Ishikawa (cell line): ENCODE measurements around the gene METTL24.

Source experiments
- CEBPB ChIP-seq: IDR thresholded peaks from 2 replicates; pipeline ENCODE4 v1.6.1; 2012
- CREB1 ChIP-seq: IDR thresholded peaks from 2 replicates; pipeline ENCODE4 v1.6.1; 2012; ENCODE audit warnings: low read depth
- EGR1 ChIP-seq: IDR thresholded peaks from 2 replicates; pipeline ENCODE4 v1.6.1; 2012
- EP300 ChIP-seq: IDR thresholded peaks from 2 replicates; pipeline ENCODE4 v1.6.1; 2012; ENCODE audit warnings: borderline replicate concordance
- FOXM1 ChIP-seq: IDR thresholded peaks from 2 replicates; pipeline ENCODE4 v1.6.1; 2012; ENCODE audit warnings: low read depth, borderline replicate concordance
- RAD21 ChIP-seq: IDR thresholded peaks from 2 replicates; pipeline ENCODE4 v1.6.1; 2012; ENCODE audit warnings: low read depth
- TAF1 ChIP-seq: IDR thresholded peaks from 2 replicates; pipeline ENCODE4 v1.6.1; 2012; ENCODE audit warnings: low read depth, mild to moderate bottlenecking
- ZBTB7A ChIP-seq: IDR thresholded peaks from 2 replicates; pipeline ENCODE4 v1.6.1; 2012; ENCODE audit warnings: low read depth
- TF ChIP-seq, protein P1 (sequence below): IDR thresholded peaks from 2 replicates; pipeline ENCODE4 v1.6.1; 2012

DNA sequence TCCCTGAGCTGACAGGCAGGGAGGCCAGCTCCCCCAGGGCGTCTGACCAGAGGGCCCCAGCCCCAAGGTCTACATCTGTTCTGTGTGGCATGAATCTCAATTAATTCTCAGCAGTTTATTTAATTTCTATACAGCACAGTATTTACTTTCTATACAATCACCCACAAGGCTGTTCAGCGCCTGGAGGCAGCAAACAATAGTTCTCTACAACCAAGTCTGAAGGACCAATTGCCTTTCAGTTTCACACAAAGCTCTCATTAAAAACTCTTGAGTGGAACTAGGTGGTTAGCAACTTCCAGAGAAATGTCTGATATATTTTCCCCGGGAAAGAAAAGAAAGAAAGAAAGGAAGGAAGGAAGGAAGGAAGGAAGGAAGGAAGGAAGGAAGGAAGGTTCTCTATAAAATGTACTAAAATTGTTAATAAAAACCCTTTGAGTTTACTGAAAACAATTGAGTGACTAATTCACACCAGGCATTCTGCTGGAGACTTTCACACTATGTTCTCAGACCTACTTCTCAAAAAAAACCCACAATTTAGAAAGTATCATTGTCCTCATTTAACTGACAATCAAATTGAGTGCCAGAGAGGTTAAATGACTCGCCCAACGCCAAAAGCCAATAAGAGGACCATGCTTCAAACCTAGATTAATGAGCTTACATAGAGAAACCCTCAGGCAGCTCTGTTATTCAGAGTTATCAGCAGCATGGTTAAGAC is 62.5 kb downstream of the METTL24 start:
- TF ChIP-seq TAF1 (no peak), EGR1 (no peak), RAD21 (no peak), CEBPB (no peak), FOXM1 (no peak), EP300 (no peak), ZBTB7A (no peak), CREB1 (no peak)
- TF ChIP-seq, protein P1, sequence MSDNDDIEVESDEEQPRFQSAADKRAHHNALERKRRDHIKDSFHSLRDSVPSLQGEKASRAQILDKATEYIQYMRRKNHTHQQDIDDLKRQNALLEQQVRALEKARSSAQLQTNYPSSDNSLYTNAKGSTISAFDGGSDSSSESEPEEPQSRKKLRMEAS = no peak
